GM12878 (cell line): ENCODE results near the gene SCN5A. TPM values are rescaled to one million over a fixed set of nuclear protein-coding genes. Genes with fewer than 3 reads are reported as not detected.

ENCODE experiments used
- CBX5 ChIP-seq: sonication (generic); IDR thresholded peaks from 2 replicates; pipeline ENCODE4 v1.6.1; 2016; ENCODE audit warnings: low read depth, moderate library complexity, mild to moderate bottlenecking, inconsistent platforms
- CHD1 ChIP-seq: IDR thresholded peaks from 2 replicates; pipeline ENCODE4 v1.6.1; 2012; ENCODE audit warnings: low read depth, low read length, improper control_type of control experiment
- FOS ChIP-seq: IDR thresholded peaks from 3 replicates; pipeline ENCODE4 v1.6.1; 2011; ENCODE audit warnings: borderline replicate concordance; ENCODE audit not compliant: insufficient read length; ENCODE audit errors: extremely low read depth
- GABPA ChIP-seq: IDR thresholded peaks from 2 replicates; pipeline ENCODE4 v1.6.1; 2014; ENCODE audit warnings: antibody characterized with exemption, low read depth, mild to moderate bottlenecking, inconsistent platforms
- GATAD2B ChIP-seq: fragments of 450-650 bp; conservative IDR thresholded peaks from 2 replicates; pipeline ENCODE4 v1.6.1; 2017; ENCODE audit warnings: low read depth, mild to moderate bottlenecking, moderate library complexity
- HDAC2 ChIP-seq: fragments of 200-600 bp; sonication (generic); IDR thresholded peaks from 2 replicates; pipeline ENCODE4 v1.6.1; 2017
- HSF1 ChIP-seq: fragments of 150-350 bp; IDR thresholded peaks from 2 replicates; pipeline ENCODE4 v1.6.1; 2014; ENCODE audit warnings: mild to moderate bottlenecking, low read depth, low read length
- IRF4 ChIP-seq: IDR thresholded peaks from 2 replicates; pipeline ENCODE4 v1.6.1; 2011; ENCODE audit warnings: low read depth, low read length
- MXI1 ChIP-seq: fragments of 150-350 bp; IDR thresholded peaks from 2 replicates; pipeline ENCODE4 v1.6.1; 2011; ENCODE audit warnings: low read depth, mild to moderate bottlenecking, inconsistent platforms, low read length, improper control_type of control experiment
- RB1 ChIP-seq: fragments of 450-650 bp; formaldehyde crosslinking; IDR thresholded peaks from 2 replicates; pipeline ENCODE4 v1.6.1; 2017; ENCODE audit warnings: mild to moderate bottlenecking, borderline replicate concordance
- SPI1 ChIP-seq: IDR thresholded peaks from 2 replicates; pipeline ENCODE4 v1.6.1; 2011; ENCODE audit warnings: low read depth, mild to moderate bottlenecking, low read length, moderate library complexity, borderline replicate concordance; ENCODE audit not compliant: insufficient read depth
- STAT1 ChIP-seq: fragments of 450-650 bp; conservative IDR thresholded peaks from 2 replicates; pipeline ENCODE4 v1.6.1; 2014; ENCODE audit warnings: antibody characterized with exemption, mild to moderate bottlenecking
- TARDBP ChIP-seq: IDR thresholded peaks from 2 replicates; pipeline ENCODE4 v1.6.1; 2016; ENCODE audit warnings: borderline replicate concordance
- TCF12 ChIP-seq: IDR thresholded peaks from 2 replicates; pipeline ENCODE4 v1.6.1; 2011; ENCODE audit warnings: low read depth, mild to moderate bottlenecking, low read length
- USF2 ChIP-seq: IDR thresholded peaks from 2 replicates; pipeline ENCODE4 v1.6.1; 2011; ENCODE audit warnings: low read depth, low read length, improper control_type of control experiment, borderline replicate concordance
- ZSCAN29 ChIP-seq: fragments of 450-650 bp; IDR thresholded peaks from 2 replicates; pipeline ENCODE4 v1.6.1; 2017; ENCODE audit warnings: mild to moderate bottlenecking, moderate library complexity
- polyA plus RNA-seq, 11 experiments: library from polyadenylated mRNA; depleted of rRNA in 4 of 11; unstranded in 6 of 11; stranded (reverse) in 5 of 11; fragments of >200 nt; fragmentation: Nextera tagmentation in 4 of 11; fragmentation: Illumina TruSeq in 1 of 11; extraction: Ambion mirVana in 4 of 11; extraction: Trizol in 1 of 11; gene quantifications; 1 replicate in 1 of 11; 2 replicates in 10 of 11; pipeline versions ENCODE4 v1.2.1 to v1.2.3, GENCODE V29; 2011 to 2016; ENCODE audit warnings: inconsistent platforms in 2 of 11, missing spikeins in 2 of 11, low read depth in 1 of 11
- total RNA-seq, 4 experiments: library from RNA; depleted of rRNA in 3 of 4; stranded (reverse); fragments of >200 nt in 3 of 4; fragmentation: Illumina TruSeq in 1 of 4; extraction: Trizol in 1 of 4; gene quantifications; 2 replicates each; pipeline versions ENCODE4 v1.2.1 to v1.2.3, GENCODE V29; 2013 to 2021

Gene SCN5A
- total and polyA plus RNA-seq, 10 of the 15 experiments (the other 5 are each of a cell fraction or from before 2014, with no cell fraction given): not detected

GRCh38 chr3:38616111-38616510, 33.4 kb downstream of the SCN5A start (continued):
- TF ChIP-seq USF2 (no peak), FOS (no peak), RB1 (no peak), TARDBP (no peak), HDAC2 (no peak), CHD1 (no peak), STAT1 (no peak), CBX5 (no peak), ZSCAN29 (no peak), GATAD2B (no peak), GABPA (no peak), SPI1 (no peak), IRF4 (no peak), MXI1 (no peak), TCF12 (no peak), HSF1 (no peak)
